HG03159 (cell line): ENCODE results near the gene ZEB2.

ENCODE experiments used
- ATAC-seq: cut with Tn5 transposase; IDR thresholded peaks from one replicate; pipeline ENCODE4 v1.9.1; 2021; ENCODE audit warnings: mild to moderate bottlenecking, moderate library complexity; ENCODE audit not compliant: unreplicated experiment

Gene ZEB2

GRCh38 chr2:144519934-144520731 is at the start of gene ZEB2:
Gene ZEB2 (minus strand): TSS chr2:144520119. CDS start chr2:144517350, 2,769 bp downstream.
- no peak for ATAC-seq

GRCh38 chr2:144567745-144568144 is 47.8 kb upstream of the ZEB2 start:
- ATAC-seq: no peak

- ATAC-seq: no peak
Measured at GRCh38 chr2:144566448-144566847, 46.5 kb upstream of the ZEB2 start.

GRCh38 chr2:144560251-144560650 is 40.3 kb upstream of the ZEB2 start:
- no peak for ATAC-seq

DNA sequence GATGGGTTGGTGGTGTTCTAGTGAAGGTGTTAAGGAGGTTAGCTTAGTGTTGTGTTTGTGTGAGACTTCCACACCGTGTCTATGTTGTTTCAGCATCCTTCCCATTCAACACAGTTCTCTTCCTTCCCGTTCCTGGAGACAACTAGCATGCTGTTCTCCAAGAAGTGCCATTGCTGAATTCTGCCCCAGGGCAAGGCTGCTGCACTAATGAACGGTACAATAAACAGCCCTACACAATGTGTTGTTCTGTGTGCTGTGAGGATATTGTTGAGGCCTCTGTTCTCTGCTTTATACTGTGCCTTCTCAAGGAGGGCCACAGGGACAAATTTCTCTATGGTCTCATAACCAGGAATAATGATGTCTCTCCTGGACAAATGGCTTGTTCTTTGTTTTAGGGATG is 39.8 kb upstream of the ZEB2 start:
- ATAC-seq: no peak

DNA sequence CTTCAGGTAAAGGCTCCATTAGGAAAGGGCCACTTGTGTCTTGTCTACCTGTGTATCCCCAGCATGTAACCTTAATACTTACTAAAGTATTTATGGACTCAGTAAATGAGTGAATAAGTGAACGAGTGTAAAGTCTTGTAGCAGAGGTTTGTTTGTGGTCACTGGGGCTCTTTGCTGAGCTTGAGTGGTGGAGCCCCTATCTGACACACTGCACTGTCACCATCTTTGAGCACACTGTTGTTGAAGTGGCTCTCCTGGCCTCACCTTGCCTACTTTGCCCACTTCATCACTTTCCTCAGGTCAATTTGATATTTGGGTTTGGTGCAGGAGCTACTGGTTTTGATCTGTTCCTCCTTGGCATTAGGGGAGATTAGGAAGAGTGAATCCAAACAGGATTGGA is 39.3 kb upstream of the ZEB2 start:
- ATAC-seq: no peak

GRCh38 chr2:144554492-144555210 is 34.7 kb upstream of the ZEB2 start:
- no peak for ATAC-seq

- ATAC-seq: no peak
Measured at GRCh38 chr2:144553379-144553778, 33.5 kb upstream of the ZEB2 start.

DNA sequence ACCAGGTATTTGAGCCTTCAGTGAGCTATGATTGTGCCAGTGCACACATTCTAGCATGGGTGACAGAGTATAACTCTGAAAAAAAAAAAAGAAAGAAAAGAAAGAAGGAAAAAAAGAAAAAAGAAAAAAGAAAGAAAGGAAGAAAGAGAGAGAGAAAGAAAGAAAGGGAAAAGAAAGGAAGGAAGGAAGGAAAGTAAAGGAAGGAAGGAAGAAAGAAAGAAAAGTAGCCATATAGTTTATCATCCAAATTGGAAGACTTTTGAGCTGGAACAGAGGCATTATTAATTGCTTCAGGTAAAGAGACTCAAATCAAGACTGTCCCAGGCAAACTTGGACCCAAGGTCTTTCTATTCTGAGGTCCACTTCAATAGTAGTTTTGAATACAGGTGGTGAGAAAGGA is 32.9 kb upstream of the ZEB2 start:
- ATAC-seq: no peak

DNA sequence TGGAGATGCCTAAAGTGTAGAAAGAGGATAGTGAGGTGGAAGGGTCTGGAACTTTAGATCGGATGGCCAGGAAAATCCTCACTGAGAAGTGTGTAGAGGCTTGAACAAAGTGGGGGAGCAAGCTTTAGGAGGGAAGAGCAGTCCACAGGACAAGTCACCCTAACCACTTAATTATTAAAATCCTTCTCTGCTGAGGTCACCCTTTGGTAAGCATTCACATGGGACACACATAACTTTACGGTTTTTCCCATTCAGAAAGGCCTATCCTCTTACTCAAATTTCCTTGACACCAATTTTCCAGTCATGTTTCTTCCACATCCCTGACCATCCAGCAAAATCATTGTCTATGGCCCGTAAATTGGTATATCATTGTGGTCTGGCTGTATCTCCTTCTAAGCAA is 31.0 kb upstream of the ZEB2 start:
- no peak for ATAC-seq

DNA sequence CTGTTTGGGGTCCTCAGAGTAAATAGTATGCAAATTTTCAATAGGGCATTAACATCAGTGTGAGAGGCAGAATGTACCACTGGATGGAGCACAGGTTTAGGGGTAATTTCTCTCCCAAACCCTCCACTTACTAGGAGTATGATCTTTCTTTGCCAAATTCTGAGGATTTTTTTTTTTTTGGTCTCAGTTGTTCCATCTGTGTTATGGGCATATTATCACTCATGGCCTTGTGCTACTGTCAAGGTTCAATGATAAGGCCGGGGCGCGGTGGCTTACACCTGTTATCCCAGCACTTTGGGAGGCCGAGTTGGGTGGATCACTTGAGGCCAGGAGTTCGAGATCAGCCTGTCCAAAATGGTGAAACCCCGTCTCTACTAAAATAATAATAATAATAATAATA is 30.2 kb upstream of the ZEB2 start:
- no peak for ATAC-seq

DNA sequence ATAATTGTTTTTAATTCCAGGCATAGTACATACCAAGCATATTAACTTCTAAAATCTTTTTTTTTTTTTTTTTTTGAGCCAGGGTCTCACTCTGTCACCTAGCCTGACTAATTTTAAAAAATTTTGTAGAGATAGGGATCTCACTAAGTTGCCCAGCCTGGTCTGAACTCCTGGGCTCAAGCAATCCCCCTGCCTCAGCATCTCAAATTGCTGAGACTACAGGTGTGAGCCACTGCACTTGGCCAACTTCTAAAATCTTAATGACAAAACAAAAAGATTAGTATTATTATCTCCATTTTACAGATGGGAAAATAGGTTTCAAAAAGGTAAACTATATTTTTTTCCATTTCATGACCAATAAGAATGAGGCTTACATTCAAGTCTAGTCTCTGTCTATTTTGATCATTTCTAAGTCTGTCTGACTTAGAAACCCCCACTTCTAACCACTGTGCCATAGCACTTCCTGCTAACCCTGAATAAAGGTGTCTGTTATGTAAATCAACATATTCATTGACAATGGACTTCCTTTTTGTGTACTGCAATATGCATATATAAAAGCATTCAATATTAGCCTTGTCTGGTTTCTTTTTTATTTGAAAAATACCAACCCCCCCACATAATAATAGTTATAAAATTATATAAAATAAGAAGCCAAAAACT is 28.7 kb upstream of the ZEB2 start:
- peak; percentile 71 for ATAC-seq

DNA sequence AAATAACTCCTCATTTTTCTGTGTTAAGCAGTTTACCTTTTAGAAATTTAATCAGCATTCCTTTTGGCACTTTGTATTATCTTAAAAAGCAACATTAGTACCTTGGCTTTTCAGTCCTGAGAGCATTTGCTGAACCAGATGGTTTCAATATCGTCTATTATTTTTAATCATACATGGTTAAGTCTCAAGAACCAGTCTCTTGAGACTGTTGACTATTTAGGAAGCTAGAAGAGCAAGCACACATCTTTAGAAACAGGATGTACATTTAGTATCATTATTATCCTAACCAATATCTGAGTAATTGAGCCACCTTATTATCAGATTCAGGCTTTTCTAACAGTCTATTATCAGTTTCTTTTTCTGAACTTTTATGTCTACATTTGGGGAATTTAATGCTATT is 28.2 kb upstream of the ZEB2 start:
- ATAC-seq: no peak

DNA sequence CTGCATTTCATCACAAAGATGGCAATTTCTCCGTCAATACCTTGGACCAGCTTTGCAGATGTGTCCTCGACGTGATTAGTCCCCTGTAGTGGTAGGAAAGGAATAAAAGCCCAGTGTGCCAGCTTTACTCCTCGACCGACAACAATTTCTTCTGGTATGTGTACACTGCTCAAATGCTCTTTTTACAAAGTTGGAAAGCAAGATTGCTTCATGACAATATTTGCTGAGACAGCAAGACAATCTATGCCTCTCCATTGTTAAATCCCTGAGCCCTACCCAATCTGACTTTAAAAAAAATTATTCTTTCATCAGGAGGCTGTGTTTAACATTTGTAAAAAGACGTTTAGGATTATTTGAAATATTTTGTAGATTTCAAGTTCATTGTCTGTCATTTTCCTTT is 27.6 kb upstream of the ZEB2 start:
- ATAC-seq: no peak

DNA sequence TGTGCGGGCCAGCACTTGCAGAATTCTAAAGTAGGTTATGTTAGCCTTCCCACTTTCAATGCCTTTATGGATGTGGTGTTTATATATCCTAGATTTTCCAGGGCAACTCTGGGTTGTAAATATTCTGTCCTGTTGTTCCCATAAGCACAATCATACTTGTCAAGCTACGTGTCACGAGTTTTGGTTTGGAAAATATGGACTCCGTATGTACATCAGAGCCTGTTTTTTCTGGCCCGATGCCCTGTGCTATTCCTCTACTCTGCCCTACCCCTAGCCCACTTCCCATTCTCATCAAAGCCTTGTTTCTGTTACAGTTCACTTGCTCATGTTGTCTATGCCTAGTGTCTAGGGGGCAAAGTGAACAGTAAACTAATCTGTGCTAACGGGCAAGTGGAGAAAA is 27.0 kb upstream of the ZEB2 start:
- ATAC-seq: no peak

DNA sequence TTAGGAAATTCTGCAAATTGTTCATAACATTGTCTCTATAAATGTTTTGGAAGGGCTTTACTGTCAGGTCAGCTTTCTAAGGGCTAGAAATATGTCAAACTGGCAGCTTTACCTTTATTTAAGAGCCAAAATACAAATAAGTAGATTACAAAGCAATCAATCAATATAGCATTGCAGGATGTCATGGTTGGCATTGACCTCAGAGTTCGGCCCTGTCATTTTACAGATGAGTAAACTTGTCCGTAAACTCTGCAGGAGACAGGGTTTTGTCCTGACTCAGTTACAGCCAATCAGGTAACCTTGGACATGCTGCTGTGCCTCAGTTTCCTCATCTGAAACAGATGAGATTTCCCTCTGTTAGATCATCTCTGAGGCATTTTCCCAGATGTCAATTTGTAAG is 25.9 kb upstream of the ZEB2 start:
- no peak for ATAC-seq

- ATAC-seq: no peak
Measured at GRCh38 chr2:144544053-144544452, 24.1 kb upstream of the ZEB2 start.

DNA sequence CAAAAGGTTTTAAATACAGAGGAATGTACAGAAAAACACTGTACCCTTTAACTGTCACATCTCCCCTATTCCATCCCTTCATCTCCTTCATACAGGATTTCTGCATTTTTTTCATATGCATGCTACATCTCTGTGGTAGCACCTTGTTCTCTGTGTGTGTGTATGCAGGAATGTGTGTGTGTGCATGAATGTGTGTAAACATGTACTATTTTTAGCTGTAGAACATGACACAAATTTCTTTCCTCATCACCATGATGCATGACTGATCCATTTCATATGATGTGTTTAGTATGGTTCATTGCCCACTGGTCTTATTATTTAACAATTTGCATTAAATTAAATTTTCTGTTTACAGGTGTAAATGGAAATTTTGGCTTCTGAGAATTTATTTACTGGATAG is 21.5 kb upstream of the ZEB2 start:
- ATAC-seq: no peak

GRCh38 chr2:144539289-144539782 is 19.4 kb upstream of the ZEB2 start:
- no peak for ATAC-seq

GRCh38 chr2:144535300-144535699 is 15.4 kb upstream of the ZEB2 start:
- ATAC-seq: no peak

GRCh38 chr2:144533221-144533620 is 13.3 kb upstream of the ZEB2 start:
- ATAC-seq: no peak

GRCh38 chr2:144530596-144530995 is 10.7 kb upstream of the ZEB2 start:
- ATAC-seq: no peak
